ENCODE results near the gene CEMP1.

CEMP1 gene

DNA sequence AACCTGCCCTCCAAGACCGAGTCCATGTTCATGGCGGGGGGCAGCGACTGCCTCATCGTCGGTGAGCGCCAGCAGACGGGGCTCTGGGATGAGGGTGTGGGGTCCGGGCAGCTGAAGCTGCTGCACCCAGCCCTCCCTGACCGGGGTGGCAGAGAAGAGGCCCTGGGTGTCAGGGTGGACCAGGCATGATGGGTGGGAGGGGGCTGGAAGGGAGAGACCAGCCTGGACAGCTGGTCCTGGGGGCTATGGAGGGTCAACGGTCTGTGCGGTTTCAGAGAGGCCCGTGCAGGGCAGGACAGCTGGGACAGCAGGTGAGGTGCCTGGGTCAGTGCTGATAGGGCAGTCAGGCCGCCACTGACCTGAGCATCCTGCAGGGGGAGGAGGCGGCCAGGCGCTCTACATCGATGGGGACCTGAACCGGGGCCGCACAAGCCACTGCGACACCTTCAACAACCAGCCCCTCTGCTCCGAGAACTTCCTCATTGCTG lies 30.7 kb downstream of the CEMP1 start:
- no peak for DNase-seq

DNA sequence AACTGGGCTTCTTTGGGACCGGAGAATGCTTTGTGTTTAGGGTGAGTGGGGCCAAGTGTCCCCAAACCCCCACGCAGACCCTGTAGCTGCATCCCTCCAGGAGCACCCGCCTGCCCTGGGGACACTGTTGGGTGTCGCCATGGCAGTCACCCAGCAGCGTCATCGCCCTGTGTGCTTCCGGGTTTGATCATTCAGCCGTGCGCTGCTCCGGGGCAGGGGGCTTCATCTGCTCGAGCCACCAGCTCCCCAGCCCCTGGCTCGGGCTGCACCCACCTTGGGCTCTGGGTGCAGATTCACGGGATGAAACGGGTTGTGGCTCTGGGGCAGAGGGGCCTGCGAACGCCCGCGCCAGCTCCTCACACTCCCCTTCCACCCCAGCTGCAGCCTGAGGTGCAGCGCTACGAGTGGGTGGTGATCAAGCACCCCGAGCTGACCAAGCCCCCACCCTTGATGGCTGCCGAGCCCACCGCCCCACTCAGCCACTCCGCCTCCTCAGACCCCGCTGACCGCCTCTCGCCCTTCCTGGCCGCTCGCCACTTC lies 31.2 kb downstream of the CEMP1 start:
- no peak for DNase-seq

DNA sequence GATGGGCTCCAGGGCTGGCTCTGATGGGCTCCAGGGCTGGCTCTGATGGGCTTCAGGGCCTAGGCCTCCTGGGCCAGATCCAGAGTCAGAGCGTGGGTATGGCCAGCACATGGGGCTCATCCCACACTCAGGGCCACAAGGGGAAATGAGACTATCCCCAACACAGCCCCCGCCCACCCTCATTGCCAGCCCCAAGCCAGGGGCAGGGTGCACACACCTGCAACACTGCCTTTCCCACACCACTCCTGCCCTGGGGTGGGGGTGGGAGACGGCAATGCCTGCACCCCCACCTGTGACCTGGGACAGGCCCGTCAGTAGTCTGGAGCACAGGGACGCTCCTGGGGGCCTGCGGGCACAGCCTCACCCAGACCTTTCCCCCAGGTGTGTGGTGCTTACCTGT lies 31.8 kb downstream of the CEMP1 start:
- no peak for DNase-seq

DNA sequence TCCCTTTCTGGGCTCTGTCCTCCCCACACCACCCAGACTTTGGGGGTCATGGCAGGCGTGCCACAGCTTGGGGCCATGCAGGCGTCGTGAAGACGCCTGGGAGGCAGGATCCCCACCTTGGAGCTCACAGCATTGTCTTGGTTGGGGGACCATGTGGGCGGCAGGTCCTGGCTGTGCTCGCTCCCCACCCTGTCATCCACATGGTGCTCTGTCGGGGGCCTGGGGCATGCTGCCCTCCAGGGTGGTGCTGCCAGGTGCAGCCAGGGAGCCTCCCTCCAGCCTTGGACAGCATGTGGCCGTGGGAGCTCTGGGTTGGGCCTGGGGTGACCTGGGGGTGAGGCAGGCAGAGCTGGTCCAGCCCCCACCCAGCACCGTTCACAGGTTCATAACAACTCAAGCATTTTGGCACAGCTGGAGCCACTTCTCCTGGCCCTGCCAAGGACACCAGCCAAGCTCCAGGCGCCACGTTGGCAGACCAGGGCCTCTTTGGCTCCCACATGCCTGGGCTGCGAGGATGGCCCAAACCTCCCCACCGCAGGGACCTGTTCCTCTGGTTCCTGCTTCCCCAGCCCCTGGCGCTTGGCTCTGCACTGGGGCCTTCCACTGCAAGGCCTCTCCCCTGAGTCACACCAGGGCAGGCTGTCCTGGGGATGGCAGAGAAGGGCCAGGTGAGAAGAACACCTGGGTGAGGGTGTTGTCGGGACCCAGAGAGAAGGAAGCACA lies 32.5 kb downstream of the CEMP1 start:
- DNase-seq: no peak

DNA sequence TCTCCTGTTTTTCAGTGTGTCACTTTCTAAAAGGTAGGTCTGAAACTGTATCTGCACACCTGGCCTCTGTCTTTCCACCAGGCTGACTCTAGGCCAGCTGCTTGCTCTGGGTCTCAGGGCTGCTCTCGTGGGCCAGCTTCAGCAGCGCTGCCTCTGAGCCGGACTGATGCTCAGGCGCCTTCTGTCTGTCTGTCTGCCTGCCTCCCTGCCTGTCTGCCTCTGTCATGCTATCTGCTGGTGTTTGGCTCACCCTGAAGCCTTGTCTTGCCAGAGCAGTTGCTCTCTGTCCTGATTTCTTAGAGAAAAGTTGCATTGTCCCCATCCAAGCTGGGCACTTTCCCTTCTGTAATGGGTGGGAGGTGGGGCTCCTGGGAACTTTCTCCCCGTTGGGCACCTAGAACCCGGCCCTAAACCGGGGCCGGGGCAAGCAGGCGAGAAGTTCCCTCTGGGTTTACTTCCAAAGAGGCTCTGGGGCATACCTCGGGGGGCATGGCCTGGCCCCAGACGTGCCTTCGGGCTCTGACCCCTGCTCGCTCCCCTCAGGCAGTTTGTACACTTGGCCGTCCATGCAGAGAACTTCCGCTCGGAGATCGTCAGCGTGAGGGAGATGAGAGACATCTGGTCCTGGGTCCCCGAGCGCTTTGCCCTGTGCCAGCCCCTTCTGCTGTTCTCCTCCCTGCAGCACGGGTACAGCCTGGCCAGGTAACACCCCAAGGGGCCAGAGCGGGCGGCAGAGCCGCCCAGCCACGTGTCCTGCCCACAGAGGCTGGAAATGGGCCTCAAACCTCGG lies 33.3 kb downstream of the CEMP1 start:
- DNase-seq: no peak

DNA sequence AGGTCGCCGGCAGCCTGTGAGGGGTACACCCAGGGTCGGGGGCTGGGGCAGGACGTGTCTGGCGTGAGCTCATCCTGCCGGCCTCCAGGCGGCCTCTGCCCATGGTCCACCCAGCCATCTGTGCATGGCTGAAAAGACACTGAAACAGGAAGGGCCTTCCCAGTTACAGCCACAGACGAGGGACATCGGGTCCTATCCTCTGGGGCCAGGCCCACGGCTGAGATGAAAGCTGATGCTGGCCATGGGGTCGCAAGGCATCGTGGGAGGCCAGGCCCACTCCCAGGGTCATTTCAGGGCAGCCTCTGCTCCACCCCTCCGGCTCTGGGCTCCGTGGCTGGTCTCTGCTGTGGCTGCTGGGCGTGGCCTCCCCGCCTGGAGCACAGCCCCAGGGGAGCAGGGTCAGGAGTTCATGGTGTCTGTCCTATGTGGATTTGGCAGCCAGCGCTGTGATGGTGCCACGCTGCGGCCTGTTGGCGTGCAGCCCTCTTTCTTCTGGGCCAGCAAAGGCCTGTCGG lies 34.0 kb downstream of the CEMP1 start:
- no peak for DNase-seq

DNA sequence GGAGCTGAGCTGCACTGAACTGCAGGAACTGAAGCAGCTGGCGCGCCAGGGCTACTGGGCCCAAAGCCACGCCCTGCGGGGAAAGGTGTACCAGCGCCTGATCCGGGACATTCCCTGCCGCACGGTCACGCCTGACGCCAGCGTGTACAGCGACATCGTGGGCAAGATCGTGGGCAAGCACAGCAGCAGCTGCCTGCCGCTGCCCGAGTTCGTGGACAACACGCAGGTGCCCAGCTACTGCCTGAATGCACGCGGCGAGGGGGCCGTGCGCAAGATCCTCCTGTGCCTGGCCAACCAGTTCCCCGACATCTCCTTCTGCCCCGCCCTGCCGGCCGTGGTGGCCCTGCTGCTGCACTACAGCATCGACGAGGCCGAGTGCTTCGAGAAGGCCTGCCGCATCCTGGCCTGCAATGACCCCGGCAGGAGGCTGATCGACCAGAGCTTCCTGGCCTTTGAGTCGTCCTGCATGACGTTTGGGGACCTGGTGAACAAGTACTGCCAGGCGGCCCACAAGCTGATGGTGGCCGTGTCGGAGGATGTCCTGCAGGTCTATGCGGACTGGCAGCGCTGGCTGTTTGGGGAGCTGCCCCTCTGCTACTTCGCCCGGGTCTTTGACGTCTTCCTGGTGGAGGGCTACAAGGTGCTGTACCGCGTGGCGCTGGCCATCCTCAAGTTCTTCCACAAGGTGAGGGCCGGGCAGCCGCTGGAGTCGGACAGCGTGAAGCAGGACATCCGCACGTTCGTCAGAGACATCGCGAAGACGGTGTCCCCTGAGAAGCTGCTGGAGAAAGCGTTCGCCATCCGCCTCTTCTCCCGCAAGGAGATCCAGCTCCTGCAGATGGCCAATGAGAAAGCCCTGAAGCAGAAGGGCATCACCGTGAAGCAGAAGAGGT lies 34.7 kb downstream of the CEMP1 start:
- DNase-seq: no peak

DNA sequence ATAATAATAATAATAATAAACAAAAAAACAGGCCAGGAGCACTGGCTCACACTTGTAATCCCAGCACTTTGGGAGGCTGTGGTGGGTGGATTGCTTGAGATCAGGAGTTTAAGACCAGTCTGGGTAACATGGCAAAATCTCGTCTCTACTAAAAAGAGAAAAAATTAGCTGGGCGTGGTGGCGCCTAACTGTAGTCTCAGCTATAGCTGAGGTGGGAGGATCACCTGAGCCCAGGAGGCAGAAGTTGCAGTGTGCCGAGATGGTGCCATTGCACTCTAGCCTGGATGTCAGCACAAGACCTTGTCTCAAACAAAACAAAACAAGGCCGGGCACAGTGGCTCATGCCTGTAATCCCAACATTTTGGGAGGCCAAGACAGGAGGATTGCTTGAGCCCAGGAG lies 36.2 kb downstream of the CEMP1 start:
- no peak for DNase-seq

DNA sequence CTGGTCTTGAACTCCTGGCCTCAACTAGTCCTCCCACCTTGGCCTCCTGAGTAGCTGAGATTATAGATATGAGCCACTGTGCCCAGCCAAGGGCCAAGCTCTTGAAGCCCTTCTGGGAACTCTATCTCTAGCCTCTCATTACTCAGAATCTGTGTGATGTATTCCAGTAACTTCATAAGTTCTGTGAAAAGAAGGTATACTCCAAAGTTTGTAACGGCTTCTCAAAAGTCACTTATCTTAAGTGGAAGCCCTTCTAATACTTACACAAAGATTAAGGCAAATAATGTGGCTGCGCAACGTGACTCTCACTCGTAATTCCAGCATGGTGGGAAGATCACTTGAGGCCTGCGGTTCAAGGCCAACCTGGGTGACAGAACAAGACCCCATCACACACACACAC lies 36.6 kb downstream of the CEMP1 start:
- no peak for DNase-seq

DNA sequence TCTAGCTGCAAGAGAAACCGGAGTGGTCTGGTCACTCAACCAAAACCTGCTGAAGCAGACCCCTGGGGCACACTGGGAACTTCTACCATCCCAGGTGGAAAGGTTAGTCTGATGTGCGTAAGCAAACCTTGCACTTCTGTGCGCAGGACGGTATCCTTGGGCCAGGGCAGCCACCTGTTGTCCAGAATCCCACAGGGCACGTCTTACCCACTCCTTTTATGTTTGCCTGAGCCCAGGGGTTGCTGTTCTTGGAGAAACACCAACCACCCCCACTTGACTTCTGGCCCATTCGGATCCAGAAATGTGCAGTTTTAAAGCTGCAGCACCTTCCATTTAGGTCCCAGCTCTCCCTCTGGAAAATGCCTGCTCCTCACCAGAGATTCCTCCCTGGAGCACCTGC lies 37.6 kb downstream of the CEMP1 start:
- DNase-seq: no peak

DNA sequence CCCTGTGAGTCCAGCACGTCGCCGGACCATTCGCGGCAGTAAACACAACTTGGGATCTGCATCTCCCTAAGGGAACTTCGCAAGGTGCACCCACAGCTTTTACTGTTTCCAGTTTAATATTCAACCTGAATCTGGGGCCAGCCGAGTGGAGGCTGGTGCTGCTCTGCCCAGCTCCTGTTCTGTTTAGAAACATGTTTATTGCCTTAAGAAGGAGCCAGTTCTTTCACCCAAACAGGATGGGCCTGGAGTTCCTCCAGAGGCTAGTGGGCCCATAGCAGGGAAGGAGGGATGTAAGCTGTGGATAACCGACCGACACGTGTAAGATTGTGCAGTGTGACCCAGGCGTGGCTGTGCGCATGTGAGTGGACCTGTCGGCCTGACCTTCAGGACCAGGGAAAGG lies 38.9 kb downstream of the CEMP1 start:
- DNase-seq: no peak

DNA sequence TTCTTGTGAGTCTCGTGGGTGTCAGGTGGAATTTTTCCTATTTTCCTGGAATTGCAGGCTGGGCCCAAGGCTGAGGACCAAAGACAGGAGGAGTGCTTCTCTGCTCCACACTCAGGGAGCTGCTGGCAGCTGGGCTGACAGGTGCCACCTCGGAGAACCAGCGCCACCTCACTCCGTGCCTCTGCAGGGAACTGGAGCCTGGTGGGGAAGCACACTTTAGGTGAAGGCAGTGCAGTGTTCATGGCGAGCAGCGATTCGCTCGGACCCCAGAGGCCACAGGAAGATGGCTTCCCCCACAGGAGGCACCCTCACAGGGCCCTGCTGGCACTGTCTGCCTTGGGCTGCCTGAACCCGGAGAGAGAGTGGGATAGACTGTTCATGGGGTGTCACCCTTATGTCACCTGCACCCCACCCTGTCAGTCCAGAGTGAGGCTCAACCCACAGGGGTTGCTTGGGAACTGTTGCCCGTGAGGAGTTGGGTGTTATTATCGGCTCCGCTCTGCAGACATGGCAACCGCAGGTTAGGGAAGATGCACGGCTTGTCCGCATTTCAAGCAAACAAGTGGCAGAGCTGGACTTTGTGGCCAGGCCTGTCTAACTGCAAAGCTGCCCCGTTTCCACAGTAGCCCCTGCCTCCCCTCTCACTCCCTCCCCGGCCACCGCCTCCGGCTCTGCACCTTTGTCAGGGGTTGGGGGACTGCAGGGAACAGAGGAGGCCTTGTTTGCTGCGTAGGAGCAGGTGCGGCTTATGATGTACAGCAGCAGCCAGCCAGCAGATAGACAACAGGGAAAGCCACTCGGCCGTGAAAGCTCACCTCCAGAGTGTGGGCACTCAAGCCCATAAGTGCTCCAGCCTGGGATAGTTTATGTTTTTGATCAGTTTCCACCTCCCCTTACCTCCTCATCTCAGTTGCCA lies 40.8 kb downstream of the CEMP1 start:
- DNase-seq: no peak

DNA sequence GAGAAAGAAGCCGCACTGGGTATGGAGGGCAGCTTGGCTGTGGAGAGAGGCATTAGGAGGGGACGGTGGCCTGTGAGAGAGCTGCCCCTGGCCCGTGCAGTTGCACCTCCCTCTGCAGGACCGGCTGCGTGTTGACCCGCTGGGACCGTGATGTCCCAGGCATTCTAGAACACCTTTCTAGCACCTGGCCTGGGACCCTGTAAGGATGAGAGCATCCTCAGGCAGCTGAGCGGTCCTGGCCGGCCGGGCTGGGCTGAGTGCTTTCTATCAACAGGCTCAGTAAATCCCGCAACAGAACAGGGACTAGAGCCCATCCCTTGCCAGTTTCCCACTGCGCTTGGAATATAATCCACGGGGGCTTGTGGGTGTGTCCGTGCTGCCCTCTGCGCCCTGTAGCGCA lies 41.6 kb downstream of the CEMP1 start:
- DNase-seq: no peak

DNA sequence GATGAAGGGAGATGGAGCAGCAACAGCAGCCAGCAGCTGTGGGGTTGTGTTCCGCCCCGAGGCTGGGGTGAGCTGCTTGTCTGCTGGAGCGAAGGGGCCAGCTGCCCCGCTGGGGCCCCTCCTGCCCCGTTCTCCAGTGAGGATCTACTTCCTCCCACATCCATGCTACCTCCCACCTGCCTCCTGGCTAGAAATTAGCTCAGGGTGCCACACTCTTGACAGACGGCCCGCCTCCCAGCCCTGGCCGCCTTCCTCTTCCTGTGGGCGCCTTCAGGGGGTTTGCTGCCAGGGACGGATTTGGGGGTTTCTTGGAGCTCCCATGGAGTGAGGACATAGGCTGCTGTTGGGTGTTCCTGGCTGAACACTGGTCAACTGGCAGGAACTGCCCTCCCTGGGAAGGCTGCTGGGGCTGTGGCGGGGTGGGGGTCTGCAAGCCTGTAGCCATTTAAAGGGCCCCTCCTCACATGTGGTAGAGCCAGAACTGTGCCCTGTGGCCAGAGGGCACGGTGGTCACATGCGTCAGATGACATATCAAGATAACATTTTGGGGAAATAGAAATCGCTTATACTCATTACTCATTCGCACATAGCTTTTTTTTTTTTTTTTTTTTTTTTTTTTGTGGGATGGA lies 43.2 kb downstream of the CEMP1 start:
- DNase-seq: no peak

DNA sequence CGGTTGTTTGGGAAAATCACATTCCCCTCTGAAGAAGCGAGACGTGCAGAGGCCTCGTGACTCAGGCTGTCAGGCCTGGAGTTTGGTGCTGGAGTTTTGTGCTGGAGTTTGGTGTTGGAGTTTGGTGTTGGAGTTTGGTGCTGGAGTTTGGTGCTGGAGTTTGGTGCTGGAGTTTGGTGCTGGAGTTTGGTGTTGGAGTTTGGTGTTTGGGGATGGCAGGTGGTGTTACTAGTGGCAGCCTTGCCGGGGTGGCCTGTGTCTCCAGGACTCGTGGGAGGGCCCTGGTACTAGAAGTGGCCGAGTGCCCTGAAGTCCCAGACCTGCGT lies 43.7 kb downstream of the CEMP1 start:
- no peak for DNase-seq

DNA sequence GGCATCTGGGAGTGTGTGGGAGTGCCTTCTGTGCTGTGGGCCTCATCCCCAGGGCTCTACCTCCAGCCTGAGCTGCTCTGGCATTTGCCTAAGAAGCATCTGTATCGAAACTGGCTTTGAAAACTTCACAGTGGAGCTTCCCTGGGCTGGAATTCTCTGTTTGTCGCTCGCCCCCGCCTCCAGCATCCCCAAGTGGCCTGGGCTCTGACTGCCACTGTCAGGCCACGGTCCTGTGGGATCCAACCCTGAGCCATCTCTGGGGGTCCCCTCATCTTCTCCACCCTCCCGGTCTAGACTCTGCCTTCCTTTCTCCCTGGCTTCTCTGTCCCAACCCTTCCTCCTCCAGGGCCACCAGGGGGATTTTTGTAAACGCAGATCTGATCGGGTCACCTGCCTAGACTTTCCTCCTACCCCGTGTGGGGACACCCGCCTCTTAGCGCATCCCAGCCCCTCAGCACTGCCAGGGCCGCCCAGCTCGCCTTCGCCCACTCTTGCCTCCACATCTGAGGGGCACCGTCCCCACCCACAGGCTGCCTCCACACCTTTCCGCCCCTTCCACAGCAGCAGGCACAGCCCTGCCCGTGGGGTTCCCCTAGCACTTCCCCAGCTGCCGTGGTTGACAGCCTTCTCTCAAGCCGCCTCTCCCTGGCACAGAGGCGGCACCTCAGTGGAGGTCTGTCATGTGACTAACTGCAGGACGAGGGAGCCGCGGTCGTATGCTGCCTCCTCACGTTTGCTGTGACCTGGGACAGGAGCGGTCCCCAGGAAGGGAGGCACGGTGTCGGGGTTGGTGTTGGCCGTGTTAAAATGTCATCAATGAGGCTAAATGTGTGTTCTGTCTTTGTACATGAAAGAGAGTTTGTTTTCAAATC lies 44.3 kb downstream of the CEMP1 start:
- peak; percentile 72 for DNase-seq

DNA sequence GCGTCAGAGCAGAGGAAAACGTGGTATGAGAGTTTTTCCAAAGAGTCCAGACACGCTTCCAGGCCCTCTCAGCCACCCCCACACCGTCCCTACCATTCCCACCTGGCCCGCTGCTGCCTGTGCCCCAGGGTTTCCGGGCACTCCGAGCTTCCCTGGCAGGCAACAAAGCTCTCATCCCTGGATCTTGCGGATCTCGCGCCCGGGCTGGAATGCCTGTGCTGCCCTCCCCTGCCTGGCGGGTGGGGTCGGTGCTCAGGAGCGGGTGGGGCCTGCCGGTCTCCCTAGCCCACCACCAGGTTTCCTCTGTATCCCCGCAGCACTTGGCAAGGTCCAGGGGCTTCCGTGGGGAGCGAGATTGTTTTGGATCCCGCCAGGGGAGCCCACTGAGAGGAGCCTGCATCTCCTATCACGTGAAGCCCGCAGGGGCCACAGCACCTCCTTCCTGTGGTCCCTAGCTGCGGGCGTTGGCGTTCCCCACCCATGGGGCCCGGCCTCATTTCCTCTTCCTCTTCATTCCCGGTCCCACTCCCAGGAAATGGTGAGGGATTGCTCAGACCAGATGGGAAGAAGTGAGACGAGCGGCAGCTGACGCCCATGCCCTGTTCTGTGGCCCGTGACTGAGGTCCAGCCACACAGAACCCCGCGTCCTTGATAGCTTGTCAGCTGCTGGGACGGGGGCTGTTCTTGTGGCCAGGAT lies 45.2 kb downstream of the CEMP1 start:
- DNase-seq: no peak

DNA sequence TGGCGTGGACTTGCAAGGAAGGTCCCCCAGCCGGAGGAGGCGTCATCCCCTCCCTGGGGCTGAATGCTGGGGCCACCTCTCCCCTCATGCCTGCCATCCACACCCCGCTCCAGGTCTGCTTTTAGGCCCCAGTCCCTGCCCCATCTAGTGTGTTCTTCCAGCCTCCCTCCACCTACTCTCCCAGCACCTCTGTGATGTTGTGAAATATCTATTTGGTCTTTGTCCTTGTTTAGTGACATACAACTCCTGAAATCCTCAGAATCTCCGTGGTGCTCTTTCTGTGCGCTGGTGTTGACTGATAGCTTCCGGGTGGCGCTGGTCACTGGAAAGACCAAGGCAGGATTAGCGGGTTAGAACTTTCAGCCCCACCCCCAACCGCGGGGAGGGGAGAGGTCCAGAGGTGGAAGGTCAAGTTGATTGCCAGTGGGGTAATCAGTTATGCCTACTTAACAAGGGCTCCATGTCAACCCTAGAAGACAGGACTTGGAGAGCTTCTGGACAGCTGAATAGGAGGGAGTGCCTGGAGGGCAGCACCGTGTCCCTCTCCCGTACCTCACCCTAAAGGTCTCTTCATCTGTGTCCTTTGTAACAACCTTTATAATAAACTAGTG lies 46.2 kb downstream of the CEMP1 start:
- DNase-seq: no peak
